ENCODE results near the gene C1orf210.

C1orf210 gene

DNA sequence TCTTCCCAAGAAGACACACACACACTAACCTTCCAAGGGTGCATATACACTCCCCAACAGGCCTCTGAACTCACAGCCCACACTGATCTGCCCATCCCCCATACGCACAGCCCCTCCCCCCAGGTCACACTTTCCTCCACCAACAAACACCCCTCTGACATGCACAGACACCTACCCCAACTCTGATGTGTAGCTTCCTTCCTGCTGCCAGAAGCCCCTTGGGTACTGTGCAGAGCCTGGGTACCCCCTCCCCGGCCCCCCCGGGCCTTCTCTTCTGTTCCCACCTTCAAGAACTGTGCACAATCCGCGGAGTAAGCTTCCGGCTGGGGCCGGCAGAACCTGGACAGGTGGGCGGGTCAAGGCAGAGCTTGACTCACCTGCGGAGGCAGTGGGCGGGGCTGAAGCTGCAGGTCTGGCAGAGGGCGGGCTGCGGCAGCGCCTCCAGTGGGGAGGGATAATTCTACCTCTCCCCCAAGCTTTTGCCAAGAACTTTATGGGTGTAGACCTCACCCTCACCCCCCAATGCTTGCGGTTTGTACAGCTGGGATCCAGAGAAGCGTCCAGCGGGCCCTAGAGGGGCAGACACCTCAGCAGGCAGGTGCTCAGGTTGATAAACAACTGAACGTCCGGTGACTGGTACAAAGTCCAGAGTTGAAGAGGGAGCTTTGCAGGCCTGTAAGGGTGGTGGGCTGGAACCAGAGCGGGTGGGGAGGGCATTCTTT, at the start of gene C1orf210:
C1orf210 (minus strand) TSS at position 313 of the 722 bp plus-strand sequence. CDS start 2,311 bp downstream, outside the sequence.
- DNase-seq: no peak

- no peak for DNase-seq
These were observed 49.2 kb upstream of the C1orf210 start for GRCh38 chr1:43334453-43335205.

GRCh38 chr1:43331688-43332087, 46.3 kb upstream of the C1orf210 start:
- no peak for DNase-seq

- DNase-seq: no peak
These were observed 44.8 kb upstream of the C1orf210 start for GRCh38 chr1:43329995-43330751.

GRCh38 chr1:43327549-43328292, 42.3 kb upstream of the C1orf210 start:
- DNase-seq: no peak

DNA sequence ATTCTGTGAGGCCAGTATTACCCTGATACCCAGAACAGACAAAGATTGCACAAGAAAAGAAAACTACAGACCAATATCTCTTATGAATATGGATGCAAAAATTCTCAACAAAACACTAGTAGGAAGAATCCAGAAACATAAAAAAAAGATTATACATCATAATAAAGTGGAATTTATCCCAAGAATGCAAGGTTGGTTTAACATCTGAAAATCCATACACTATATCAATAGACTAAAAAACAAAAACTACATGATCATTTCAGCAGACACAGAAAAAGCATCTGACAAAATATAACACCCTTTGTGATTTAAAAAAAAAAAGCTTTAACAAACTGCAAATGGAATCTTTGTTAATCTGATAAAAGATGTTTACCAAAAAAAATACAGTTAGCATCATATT, 40.0 kb upstream of the C1orf210 start:
- DNase-seq: no peak

DNA sequence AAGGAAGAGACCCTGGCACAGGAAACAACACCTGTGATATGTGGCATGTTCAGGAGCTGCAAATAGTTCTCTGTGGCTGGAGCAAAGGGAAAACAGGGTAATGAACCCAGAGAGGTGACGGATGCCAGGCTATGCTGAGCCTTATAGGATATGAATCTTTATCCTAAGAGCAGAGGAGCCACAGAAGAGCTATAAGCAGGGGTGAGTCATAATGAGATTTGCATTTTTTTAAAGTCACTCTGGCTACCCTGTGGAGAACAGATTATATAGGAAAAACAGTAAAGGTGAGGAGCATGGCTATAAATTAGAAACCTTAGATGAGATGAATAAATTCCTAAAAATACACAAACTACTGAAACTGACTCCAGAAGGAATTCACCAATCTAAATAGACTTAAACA, 39.4 kb upstream of the C1orf210 start:
- DNase-seq: no peak

DNA sequence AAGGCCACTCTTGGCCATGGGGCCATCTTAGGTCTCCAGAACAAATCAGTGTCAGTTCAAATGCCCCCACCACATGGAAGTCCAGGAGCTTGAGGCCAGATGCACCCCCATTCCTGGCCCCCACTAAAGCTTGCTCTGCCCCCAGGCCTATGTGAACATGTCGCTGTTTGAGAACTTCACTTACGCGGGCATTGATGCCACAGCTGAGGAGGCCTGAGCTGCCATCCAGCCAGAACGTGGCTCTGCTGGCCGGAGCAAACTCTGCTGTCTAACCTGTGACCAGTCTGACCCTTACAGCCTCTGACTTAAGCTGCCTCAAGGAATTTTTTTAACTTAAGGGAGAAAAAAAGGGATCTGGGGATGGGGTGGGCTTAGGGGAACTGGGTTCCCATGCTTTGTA, 37.1 kb upstream of the C1orf210 start:
- DNase-seq: no peak

DNA sequence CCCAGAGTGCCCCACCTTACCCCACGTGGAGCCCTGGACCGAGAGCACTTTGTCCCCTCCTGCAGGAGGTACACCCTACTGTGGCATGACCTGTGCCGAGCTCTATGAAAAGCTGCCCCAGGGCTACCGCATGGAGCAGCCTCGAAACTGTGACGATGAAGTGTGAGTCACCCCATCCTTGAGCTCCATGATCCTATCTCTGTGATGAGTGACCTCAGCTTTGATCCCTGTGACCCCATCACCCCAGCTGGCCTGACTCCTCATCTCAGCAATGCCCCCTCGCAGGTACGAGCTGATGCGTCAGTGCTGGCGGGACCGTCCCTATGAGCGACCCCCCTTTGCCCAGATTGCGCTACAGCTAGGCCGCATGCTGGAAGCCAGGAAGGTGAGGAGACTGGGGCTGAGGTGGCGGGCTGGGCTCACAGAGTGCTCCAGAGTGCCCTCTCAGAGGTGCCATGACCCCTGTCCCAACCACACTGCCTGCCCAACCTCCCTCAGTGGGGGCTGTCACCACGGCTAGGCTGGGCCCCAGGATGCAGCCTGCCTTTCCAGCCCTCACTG, 36.0 kb upstream of the C1orf210 start:
- no peak for DNase-seq

GRCh38 chr1:43319766-43320165, 34.4 kb upstream of the C1orf210 start:
- no peak for DNase-seq

DNA sequence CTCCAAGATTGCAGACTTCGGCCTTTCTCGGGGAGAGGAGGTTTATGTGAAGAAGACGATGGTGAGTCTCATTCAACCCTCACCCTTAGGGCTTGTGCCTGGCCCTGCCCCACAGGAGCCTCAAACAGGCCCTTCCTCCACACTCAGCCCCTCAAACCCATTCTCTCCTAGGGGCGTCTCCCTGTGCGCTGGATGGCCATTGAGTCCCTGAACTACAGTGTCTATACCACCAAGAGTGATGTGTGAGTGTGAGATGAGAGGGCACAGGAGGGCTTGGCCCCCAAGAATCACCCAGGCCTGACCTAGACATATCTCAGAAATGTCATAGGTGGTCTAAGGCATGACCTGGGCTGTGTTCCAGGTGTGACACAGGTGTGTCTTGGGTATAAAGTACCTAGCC, 33.9 kb upstream of the C1orf210 start:
- DNase-seq: no peak

GRCh38 chr1:43318831-43319230, 33.5 kb upstream of the C1orf210 start:
- no peak for DNase-seq

GRCh38 chr1:43317817-43318471, 32.6 kb upstream of the C1orf210 start:
- no peak for DNase-seq

DNA sequence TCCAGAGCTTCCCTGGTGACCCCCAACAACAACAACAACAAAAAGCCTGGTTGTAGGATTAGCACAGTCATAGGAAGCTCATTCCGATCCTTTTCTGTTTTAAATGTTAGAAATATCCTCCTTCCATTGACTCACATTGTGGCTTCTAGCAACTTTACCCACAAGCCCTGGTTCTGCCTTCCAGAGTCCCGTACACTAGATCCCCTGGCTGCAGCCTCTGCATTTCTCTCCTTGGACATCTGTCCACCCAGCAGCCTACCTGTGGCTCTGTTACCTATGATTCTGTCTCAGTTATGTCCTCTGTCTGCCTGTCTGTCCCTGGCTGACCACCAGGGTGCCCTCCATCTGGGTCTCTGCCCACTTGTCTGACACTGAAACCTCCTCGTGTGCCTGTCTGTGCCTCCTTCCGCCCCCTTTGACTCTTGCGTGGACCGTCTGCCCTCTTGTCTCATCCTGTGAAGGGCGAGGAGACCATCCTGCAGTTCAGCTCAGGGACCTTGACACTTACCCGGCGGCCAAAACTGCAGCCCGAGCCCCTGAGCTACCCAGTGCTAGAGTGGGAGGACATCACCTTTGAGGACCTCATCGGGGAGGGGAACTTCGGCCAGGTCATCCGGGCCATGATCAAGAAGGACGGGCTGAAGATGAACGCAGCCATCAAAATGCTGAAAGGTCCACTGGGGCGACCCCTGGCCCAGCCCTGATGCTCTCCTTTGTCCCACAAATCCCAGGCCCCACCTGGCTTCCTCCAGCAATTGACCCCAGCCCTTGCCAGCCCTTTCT, 31.5 kb upstream of the C1orf210 start:
- no peak for DNase-seq

- DNase-seq: no peak
These were observed 30.8 kb upstream of the C1orf210 start for GRCh38 chr1:43315963-43316737.

- no peak for DNase-seq
These were observed 30.1 kb upstream of the C1orf210 start for GRCh38 chr1:43315481-43315880.

DNA sequence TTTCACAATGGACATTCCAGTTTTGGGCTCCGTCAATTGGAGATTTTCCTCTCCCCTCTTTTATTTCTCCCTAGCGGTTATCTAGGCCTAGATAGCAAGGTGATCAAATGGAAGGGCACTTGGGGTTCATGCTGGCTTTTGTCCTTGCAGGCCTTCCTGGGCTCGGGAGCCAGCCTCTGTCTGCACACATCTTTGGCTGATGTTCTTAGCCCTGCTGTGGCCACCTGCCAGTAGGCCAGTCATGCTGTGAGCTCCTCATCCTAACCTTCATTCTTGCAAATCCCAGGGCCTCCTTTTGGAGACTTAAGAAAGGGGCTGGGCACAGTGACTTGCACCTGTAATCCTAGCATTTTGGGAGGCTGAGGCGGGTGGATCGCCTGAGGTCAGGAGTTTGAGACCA, 28.9 kb upstream of the C1orf210 start:
- no peak for DNase-seq

- DNase-seq: no peak
These were observed 28.4 kb upstream of the C1orf210 start for GRCh38 chr1:43313771-43314170.

DNA sequence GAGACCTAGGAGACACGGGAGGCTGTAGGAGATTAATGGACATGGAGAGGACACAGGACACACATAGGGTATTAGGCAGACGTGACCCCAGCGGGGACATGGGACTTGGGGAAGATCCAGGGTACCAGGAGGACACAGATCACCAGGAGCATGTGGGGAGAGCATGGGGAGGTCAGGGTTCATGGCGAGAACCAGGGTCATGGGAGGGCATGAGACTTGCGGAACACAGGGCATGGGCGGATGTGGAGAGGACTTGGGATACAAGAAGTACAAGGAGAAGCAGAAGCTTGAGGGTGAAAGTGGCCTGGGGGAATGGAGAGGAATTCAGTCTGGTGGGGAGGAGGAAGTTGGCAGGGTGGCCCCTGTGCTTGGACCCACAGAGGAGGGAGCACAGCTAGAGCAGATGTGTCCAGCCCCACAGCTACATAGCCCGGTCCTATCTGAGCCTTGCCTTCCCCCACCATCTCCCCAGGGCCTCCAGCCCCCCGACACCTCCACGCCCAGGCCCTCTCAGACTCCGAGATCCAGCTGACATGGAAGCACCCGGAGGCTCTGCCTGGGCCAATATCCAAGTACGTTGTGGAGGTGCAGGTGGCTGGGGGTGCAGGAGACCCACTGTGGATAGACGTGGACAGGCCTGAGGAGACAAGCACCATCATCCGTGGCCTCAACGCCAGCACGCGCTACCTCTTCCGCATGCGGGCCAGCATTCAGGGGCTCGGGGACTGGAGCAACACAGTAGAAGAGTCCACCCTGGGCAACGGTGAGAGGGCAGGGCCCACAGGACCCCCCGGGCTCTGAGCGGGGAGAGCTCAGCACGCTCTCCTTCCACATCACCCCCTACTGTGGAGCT, 27.5 kb upstream of the C1orf210 start:
- no peak for DNase-seq

All from activated T-cell treated with anti-CD3 and anti-CD28 coated beads, Interleukin-2, amount 50 U/mL, for 1 hour (primary cell).